Prostate gland (tissue), 2 donors: ENCODE measurements around the gene RFX2.

Experiments
- POLR2A ChIP-seq: fragments of 450-650 bp; IDR thresholded peaks from one replicate; pipeline ENCODE4 v1.6.1; 2016; ENCODE audit warnings: antibody characterized with exemption, mild to moderate bottlenecking
- POLR2AphosphoS5 ChIP-seq: sonication (generic); formaldehyde crosslinking; IDR thresholded peaks from one replicate; pipeline ENCODE4 v1.6.1; 2017; ENCODE audit warnings: antibody characterized with exemption
- TF ChIP-seq, protein P1 (sequence below), 4 experiments: fragments of 200-600 bp in 2 of 4; fragments of 450-650 bp in 2 of 4; sonication (generic) in 2 of 4; IDR thresholded peaks; 1 replicate in 3 of 4; 2 replicates in 1 of 4; pipeline ENCODE4 v1.5.1; 2016 to 2019; ENCODE audit warnings: antibody characterized with exemption in 4 of 4, mild to moderate bottlenecking in 2 of 4, moderate library complexity in 2 of 4

DNA sequence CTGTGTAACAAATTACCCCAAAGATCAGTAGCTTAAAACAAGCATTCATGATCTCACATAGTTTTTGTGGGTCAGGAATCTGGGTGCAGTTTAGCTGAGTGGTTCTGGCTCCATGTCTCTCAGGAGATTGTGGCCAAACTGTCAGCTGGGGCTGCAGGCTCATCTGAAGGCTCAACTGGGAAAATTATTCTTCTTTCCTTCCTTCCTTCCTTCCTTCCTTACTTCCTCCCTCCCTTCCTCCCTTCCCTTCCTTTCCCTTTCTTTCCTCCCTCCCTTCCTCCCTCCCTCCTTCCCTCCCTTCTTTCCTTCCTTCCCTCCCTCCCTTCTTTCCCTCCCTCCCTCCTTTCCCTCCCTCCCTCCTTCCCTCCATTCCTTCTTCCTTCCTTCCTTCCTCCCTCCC is 8.7 kb upstream of the RFX2 start:
- TF ChIP-seq, protein P1, sequence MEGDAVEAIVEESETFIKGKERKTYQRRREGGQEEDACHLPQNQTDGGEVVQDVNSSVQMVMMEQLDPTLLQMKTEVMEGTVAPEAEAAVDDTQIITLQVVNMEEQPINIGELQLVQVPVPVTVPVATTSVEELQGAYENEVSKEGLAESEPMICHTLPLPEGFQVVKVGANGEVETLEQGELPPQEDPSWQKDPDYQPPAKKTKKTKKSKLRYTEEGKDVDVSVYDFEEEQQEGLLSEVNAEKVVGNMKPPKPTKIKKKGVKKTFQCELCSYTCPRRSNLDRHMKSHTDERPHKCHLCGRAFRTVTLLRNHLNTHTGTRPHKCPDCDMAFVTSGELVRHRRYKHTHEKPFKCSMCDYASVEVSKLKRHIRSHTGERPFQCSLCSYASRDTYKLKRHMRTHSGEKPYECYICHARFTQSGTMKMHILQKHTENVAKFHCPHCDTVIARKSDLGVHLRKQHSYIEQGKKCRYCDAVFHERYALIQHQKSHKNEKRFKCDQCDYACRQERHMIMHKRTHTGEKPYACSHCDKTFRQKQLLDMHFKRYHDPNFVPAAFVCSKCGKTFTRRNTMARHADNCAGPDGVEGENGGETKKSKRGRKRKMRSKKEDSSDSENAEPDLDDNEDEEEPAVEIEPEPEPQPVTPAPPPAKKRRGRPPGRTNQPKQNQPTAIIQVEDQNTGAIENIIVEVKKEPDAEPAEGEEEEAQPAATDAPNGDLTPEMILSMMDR (IDR thresholded peaks at IDR 0.05) = no peak
- TF ChIP-seq POLR2A (no peak), POLR2AphosphoS5 (no peak)
